Measurements from ENCODE around the gene CCDC89. TPM values are rescaled to one million over a fixed set of nuclear protein-coding genes. Genes with fewer than 3 reads are reported as not detected.

CCDC89 gene
- under 1 TPM; 0.22 to 0.43 TPM for total RNA-seq

DNA sequence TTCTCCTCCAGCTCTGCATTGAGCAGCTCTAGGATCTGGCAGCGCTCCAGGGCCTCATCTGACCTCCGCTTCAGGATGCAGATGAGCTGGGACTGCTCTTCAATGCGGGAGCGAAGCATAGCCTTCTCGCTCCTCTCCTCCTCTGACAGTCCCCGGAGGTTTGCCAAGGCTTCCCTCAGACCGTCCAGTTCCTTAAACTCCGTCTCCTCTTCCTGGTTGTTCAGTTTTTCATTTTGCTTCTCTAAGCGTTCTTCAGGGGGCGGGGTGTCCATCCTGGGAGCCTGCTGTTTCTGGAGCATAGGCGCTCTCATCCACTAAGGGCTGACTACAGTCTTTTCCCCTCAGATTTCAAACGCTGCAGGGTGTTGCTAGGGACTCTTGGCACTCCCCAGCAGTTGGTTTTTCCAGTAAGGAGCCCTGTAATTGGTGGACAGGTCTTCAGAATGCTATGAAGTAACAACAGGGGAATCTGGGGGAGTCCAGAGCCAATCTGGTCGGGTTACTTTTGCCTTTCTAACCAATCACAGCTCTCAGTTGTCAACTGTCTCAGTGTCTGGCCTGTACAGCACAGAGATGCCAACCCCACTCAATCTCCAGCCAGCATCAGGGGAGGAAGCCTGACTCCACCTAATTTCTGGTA lies at the start of gene CCDC89:
Gene CCDC89, minus strand, starts transcription at position 376 of the 640 bp plus-strand sequence. Its CDS starts 65 bp downstream, at position 311.
- Mint-ChIP-seq H3K36me3 (peaks cover 7% of the 10 kb centered on the region), H3K9me3 (no peaks in the 10 kb centered on the region), H3K27me3 (no peaks in the 10 kb centered on the region), H3K4me3 (no peak within 1 kb of the TSS), H3K27ac (no peak within 1 kb of the TSS), H3K4me1 (peaks cover 20% of the 10 kb centered on the region)
- DNase-seq: no peak
- ATAC-seq (ENCODE audit: low read depth): no peak
- POLR2A ChIA-PET: no interaction called here

DNA sequence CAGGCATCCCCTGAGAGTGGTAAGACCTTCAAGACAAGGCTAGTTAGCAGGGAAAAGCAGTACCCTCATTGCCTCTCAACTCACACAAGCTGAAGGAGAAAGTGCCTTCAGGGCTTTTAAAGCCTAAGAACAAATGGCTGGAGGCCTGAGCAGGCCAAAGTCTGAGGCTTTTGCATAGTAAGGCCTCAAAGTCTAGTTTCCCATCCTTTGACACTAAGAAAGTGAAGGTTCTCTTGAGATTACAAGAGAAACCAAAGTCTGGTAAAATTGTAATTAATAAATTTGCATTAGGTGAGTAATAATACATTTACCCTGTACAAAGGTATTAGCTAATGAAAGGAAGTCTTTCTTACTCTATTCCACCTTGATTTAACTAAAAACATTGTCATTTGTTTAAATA lies 47.0 kb upstream of the CCDC89 start:
- peaks cover 12% of the 10 kb centered on the region for H3K4me1 Mint-ChIP-seq
- peaks cover 6% of the 10 kb centered on the region for H3K9me3 Mint-ChIP-seq
- H3K27me3 Mint-ChIP-seq: no peaks in the 10 kb centered on the region
- no peak overlapping the region for H3K27ac Mint-ChIP-seq
- POLR2A ChIA-PET: no interaction called here
- ATAC-seq (ENCODE audit: low read depth) (no peak), DNase-seq (no peak)
- H3K36me3 Mint-ChIP-seq: peaks cover 50% of the 10 kb centered on the region
- no peak overlapping the region for H3K4me3 Mint-ChIP-seq

DNA sequence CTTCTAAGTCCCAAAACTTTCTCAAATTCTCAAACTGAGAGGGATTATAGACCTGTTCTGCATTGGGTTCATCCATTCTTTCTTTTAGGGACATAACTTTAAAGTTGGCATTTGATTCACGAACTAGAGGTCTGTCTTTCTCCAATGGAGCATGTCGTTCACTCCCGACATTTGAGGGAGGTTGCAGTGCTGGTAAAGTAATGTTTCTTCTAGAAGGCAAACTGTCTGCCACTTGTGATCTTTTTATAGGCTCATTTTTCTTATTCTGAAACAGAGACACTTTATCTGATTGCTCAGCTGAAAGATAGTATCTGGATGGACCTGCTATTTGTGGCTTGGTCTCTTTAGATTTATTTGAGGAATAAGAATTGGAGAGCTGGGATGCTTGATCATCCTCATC lies 40.4 kb upstream of the CCDC89 start:
- Mint-ChIP-seq H3K9me3 (peaks cover 6% of the 10 kb centered on the region), H3K4me1 (no peaks in the 10 kb centered on the region), H3K27ac (no peak overlapping the region), H3K27me3 (no peaks in the 10 kb centered on the region), H3K4me3 (no peak overlapping the region), H3K36me3 (peaks cover 52% of the 10 kb centered on the region)
- DNase-seq (no peak), ATAC-seq (ENCODE audit: low read depth) (no peak)
- POLR2A ChIA-PET: no interaction called here

DNA sequence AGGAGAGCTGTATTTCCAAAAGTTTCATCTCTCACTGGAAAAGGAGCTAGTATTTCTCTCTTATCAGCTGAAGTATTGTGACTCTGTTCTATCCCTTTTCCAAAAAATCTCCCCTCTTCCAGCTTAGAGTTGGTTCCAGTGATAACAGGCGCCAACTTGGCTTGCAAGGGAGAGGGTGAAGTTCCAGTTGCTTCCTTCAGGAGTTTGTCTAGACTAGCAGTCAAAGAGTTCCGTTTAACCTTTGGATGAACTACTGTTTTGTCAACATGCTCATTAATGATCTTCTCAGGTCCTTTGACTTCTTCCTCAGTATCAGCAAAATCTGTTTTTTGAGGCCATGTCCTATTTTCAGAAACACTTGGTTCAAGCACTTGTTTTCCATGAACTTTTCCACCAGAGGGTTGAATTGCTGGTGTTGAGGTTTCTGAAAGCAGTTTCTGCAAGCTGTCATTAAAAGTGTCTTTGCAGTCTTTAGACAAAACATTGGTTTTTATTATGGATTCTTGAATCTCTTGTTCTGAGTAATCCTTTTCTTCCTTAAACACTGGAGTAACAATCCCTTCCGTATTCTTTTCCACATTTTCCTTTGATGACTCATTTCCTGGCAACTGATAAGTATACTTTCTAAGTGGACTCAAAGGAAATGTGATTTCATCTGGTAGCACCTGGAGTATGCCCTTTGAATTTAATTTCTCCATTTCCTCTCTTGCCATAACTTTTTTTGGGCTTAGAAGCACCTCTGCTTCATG lies 39.7 kb upstream of the CCDC89 start:
- H3K4me3 Mint-ChIP-seq: no peak overlapping the region
- H3K4me1 Mint-ChIP-seq: no peaks in the 10 kb centered on the region
- ATAC-seq (ENCODE audit: low read depth) (no peak), DNase-seq (no peak)
- POLR2A ChIA-PET: no interaction called here
- no peaks in the 10 kb centered on the region for H3K27me3 Mint-ChIP-seq
- H3K9me3 Mint-ChIP-seq: peaks cover 4% of the 10 kb centered on the region
- H3K27ac Mint-ChIP-seq: no peak overlapping the region
- H3K36me3 Mint-ChIP-seq: peaks cover 47% of the 10 kb centered on the region

DNA sequence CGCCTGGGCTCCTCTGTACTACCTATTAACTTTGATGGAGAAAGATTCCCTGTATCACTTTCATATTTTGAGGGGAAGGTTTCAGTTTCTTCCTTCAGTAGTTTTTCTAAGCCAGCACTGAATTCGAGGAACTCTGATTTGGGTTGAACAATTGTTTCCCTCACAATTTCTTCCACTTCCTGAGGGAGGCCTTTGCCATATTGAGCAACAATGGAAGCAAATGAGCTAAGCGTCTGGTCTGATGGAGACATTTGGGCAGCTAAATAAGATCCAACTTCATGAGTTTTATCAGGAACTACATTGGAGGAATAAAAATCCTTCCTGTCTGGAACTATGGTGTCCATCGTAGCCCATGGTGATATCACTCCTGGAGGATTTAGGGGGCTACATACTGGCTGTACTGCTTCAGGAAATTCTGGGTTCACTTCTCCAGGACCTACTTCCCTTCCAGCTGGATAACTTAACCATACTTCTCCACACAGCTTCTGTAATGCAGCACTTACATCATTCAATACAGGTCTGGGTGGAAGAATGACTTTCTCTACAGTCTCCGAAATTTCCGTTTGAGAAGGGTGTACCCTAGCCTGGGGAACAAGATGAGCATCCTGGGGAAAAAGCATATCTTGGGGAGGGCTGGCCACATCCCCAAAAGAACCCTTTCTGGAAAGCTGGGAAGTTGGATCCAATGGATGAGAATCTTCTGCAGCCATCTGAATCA lies 38.9 kb upstream of the CCDC89 start:
- Mint-ChIP-seq H3K4me1 (no peaks in the 10 kb centered on the region), H3K36me3 (peaks cover 41% of the 10 kb centered on the region), H3K9me3 (peaks cover 2% of the 10 kb centered on the region), H3K4me3 (no peak overlapping the region), H3K27ac (no peak overlapping the region), H3K27me3 (no peaks in the 10 kb centered on the region)
- no peak for ATAC-seq (ENCODE audit: low read depth)
- DNase-seq: no peak
- POLR2A ChIA-PET: no interaction called here

DNA sequence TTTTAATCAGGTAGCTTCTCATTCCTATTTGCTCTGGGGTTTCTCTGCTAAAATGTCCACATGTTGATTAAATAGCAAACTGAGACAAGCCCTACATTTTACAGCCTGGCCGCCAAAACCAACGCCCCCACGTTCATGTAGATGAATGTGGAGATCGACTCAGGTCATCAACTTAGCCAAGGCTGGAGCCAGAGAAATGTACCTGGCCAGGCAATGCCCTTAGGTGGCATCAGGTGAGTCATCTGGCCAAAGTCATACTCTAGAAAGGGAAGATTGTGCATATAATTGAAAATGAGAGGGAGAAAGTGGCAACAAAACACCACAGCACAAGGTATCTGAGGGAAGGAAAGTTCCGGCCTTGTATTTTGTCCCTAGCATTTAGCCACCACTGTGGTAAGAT lies 37.1 kb upstream of the CCDC89 start:
- Mint-ChIP-seq H3K4me3 (no peak overlapping the region), H3K9me3 (no peaks in the 10 kb centered on the region), H3K27ac (no peak overlapping the region), H3K4me1 (no peaks in the 10 kb centered on the region), H3K27me3 (no peaks in the 10 kb centered on the region), H3K36me3 (peaks cover 29% of the 10 kb centered on the region)
- DNase-seq: no peak
- no peak for ATAC-seq (ENCODE audit: low read depth)
- POLR2A ChIA-PET: no interaction called here

DNA sequence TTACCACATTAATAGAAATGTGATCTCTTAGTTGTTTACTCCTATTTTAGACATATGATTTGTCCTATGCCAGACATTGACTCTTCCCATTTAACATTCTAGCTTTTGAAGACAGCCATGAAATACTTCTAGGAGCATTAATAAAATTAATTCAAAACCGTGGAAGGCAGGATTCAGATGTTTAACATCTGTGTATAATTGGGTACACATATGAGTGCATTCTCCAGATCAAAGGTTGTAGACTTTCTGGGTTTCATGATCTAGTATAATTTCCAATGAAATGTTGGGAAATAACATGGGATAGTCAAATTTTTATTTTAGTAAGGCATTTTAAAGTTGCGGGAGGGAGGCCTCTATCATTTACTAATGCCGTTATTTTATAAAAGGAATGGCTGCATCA lies 35.2 kb upstream of the CCDC89 start:
- ATAC-seq (ENCODE audit: low read depth) (no peak), DNase-seq (no peak)
- POLR2A ChIA-PET: no interaction called here

DNA sequence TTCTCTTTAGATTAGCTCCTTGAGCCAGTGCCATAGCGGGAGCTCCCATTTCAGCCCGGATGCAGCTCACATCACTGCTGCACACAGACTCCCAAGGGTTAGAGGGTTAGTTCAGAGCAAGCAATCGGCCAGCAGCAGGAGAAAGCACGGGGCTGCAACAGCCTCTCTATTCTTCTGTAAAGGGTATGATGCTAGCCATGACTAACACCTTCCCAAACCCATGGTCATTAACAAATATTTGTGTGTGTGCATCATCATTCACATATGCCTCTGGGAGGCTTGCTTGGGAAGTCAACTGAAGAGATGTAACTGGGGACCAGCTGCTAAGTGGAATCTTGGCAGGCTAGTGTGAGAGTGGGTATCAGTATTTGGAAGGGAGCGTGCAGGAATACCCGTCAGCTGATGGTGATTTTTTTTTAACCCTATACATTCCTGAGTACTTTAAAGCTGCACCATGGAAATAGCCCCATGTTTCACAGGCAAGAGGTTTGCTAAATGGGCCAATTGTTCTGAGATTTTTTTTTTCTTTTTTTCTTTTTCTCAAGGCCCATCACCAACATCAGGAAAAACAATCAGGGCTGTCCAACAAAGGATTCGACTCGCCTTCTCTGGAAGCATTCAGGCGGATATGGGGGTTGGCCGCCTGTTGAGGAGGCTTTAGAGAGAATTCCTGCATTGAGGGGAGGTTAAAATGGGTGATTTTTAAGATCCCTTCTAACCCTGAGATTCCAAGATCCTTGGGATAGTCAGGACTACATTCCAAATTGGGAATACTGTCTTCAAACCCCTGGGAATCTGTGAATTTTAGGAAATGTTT lies 33.2 kb upstream of the CCDC89 start:
- H3K4me1 Mint-ChIP-seq: no peaks in the 10 kb centered on the region
- no peaks in the 10 kb centered on the region for H3K9me3 Mint-ChIP-seq
- DNase-seq: no peak
- POLR2A ChIA-PET: interaction anchor here (0.6 kb wide), 1 partner anchor 370 kb away, joined by 3 read pairs; no protein-coding TSS in a partner anchor
- H3K36me3 Mint-ChIP-seq: peaks cover 8% of the 10 kb centered on the region
- H3K4me3 Mint-ChIP-seq: no peak overlapping the region
- no peak overlapping the region for H3K27ac Mint-ChIP-seq
- no peaks in the 10 kb centered on the region for H3K27me3 Mint-ChIP-seq
- no peak for ATAC-seq (ENCODE audit: low read depth)

More for the DNA sequence above, 35.2 kb upstream of the CCDC89 start:
- peaks cover 16% of the 10 kb centered on the region for H3K36me3 Mint-ChIP-seq
- H3K4me3 Mint-ChIP-seq: no peak overlapping the region
- H3K27ac Mint-ChIP-seq: no peak overlapping the region
- no peaks in the 10 kb centered on the region for H3K9me3 Mint-ChIP-seq
- no peaks in the 10 kb centered on the region for H3K4me1 Mint-ChIP-seq
- no peaks in the 10 kb centered on the region for H3K27me3 Mint-ChIP-seq

DNA sequence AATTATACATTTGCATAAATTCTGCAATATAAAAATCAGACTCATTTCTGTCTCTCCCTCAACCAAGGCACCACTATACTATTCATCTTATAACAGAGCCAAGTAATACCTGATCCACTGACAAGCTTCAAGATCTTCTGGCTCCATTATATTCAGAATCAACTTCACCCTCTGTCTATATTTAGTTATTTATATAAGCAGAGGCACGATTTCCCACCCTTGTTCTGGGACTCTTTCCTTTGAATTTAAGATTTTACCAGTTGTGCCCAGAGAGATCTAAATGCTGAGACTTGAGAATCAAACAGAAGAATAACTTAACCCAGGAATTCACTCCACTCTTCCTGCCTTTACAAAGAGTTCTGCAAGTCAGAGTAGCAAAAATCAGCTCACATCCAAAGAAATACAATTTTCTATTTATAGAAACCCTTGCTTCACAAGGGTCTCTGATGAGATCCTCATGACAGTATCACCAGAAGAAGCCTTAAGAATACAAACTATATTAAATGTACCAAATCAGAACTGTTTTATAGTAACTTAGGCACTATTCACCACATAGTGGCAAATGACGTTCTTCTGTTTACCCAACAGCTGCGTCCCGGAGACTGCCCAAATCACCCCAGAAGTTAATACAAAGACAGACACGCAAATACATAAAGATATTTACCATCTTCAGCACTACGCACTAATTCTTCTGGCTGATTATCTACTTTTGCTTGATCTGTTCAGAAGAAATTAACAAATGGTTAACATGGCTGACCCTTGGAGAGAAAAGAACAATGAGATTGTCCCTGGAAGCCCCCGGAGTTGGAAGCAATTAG lies 32.3 kb upstream of the CCDC89 start:
- Mint-ChIP-seq H3K4me3 (no peak overlapping the region), H3K27ac (no peak overlapping the region), H3K27me3 (no peaks in the 10 kb centered on the region), H3K4me1 (no peaks in the 10 kb centered on the region), H3K36me3 (peaks cover 8% of the 10 kb centered on the region), H3K9me3 (no peaks in the 10 kb centered on the region)
- ATAC-seq (ENCODE audit: low read depth): no peak
- POLR2A ChIA-PET: no interaction called here
- no peak for DNase-seq

DNA sequence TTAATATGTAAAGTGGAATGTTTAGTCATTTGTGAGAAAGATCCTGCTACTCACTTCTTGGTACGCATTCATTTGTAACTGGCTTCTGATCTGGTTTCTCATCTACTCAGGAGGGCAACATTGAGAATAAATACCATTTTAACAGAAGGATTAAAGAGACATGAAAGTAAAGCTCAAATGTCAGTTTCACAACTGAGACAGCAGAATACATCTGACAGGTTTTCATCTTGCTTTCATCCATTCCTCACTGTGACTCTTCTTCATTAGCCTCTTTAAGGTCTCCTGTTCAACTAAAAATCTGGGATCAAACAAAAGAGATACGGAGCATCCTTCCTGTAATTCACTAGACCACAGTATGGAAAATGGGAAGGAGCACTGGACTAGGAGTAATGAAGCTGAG lies 31.4 kb upstream of the CCDC89 start:
- POLR2A ChIA-PET: no interaction called here
- no peak for ATAC-seq (ENCODE audit: low read depth)
- H3K36me3 Mint-ChIP-seq: peaks cover 6% of the 10 kb centered on the region
- no peaks in the 10 kb centered on the region for H3K27me3 Mint-ChIP-seq
- DNase-seq: no peak
- H3K27ac Mint-ChIP-seq: no peak overlapping the region
- no peak overlapping the region for H3K4me3 Mint-ChIP-seq
- no peaks in the 10 kb centered on the region for H3K9me3 Mint-ChIP-seq
- H3K4me1 Mint-ChIP-seq: no peaks in the 10 kb centered on the region

DNA sequence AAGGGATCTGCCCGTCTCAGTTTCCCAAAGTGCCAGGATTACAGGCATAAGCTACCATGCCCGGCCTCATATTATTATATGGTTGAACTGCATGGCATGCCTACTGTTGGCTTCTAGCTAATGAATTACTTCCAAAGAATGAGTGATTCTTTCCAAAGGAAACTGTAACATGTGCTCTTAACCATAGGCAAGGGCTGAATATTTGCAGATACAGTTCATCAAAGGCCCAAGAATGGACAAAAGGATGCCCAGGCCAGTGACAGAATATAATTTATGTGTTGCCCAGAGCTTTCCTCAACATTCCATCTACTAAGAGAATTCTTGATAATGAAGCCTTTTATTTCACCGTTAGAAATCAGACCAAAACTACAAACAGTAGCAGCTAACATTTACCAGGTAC lies 27.0 kb upstream of the CCDC89 start:
- ATAC-seq (ENCODE audit: low read depth) (no peak), DNase-seq (no peak)
- POLR2A ChIA-PET: no interaction called here
- Mint-ChIP-seq H3K27ac (no peak overlapping the region), H3K4me3 (no peak overlapping the region), H3K27me3 (no peaks in the 10 kb centered on the region), H3K4me1 (no peaks in the 10 kb centered on the region), H3K9me3 (no peaks in the 10 kb centered on the region), H3K36me3 (peaks cover 4% of the 10 kb centered on the region)

DNA sequence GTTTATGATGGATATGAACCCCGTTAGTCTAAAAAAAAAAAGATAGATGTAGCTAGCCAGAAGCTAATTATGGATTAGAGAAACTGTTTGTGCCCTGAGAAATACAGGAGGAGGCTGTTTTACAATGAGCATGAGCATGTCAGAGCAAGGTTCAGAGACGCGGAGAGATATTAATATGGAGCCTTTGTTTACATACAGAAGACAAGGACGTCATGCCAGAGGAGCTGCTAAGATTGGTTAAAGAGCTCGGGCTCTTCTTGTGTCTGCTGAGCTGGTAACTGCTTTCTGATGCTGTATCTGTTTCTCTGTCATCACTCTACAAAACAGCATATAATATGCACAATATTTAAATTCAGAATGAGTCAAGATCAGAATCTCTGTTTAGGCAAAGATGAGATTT lies 24.9 kb upstream of the CCDC89 start:
- Mint-ChIP-seq H3K4me3 (no peak overlapping the region), H3K27ac (no peak overlapping the region), H3K9me3 (no peaks in the 10 kb centered on the region), H3K36me3 (peaks cover 12% of the 10 kb centered on the region), H3K27me3 (no peaks in the 10 kb centered on the region), H3K4me1 (no peaks in the 10 kb centered on the region)
- ATAC-seq (ENCODE audit: low read depth) (no peak), DNase-seq (no peak)
- POLR2A ChIA-PET: no interaction called here
